ENCODE results near the gene GRIN1. TPM values are rescaled to one million over a fixed set of nuclear protein-coding genes. Genes with fewer than 3 reads are reported as not detected.
"Not testable (repeated sequence)": the region's sequence is repeated elsewhere in the genome, so short reads cannot be mapped to it uniquely, and the experiment has no call there.

The GRIN1 gene
- total RNA-seq, 2 donors from 2014 or later, result not detected

GRCh38 chr9:137123468-137123837, 15.5 kb upstream of the GRIN1 start:
- no peaks in the 10 kb centered on the region for H3K27me3 ChIP-seq (replicated peaks; ENCODE audit: insufficient read depth)
- no peak for ATAC-seq (ENCODE audit: insufficient number of reproducible peaks, low FRiP score, low read depth)

GRCh38 chr9:137123952-137124462, 14.9 kb upstream of the GRIN1 start:
- H3K4me3 ChIP-seq; DNase-seq (ENCODE audit: low spot score); ATAC-seq (ENCODE audit: insufficient number of reproducible peaks, low FRiP score, low read depth); H3K27ac ChIP-seq; H3K27me3 ChIP-seq (replicated peaks; ENCODE audit: insufficient read depth); H3K36me3 ChIP-seq; H3K9me3 ChIP-seq: not testable (repeated sequence)
- H3K4me1 ChIP-seq (ENCODE audit: control insufficient read depth in 1 of 2, low read depth in 2 of 2), result peaks cover 18 to 23% of the 10 kb centered on the region in 2 donors

More at GRCh38 chr9:137123468-137123837, 15.5 kb upstream of the GRIN1 start:
- H3K4me1 ChIP-seq (ENCODE audit: control insufficient read depth in 1 of 2, low read depth in 2 of 2), result peaks cover 14 to 17% of the 10 kb centered on the region in 2 donors
- DNase-seq (ENCODE audit: low spot score), result no peak
- H3K27ac ChIP-seq, result no peak overlapping the region
- no peaks in the 10 kb centered on the region for H3K9me3 ChIP-seq
- TF ChIP-seq CTCF (IDR thresholded peaks at IDR 0.05), result no peak
- no peak overlapping the region for H3K4me3 ChIP-seq
- no peaks in the 10 kb centered on the region for H3K36me3 ChIP-seq

- Histone ChIP-seq H3K36me3 (no peaks in the 10 kb centered on the region), H3K27ac (peak overlapping the region in 1 of 2 donors; percentile 47), H3K27me3 (replicated peaks; ENCODE audit: insufficient read depth) (no peaks in the 10 kb centered on the region), H3K4me3 (peak overlapping the region; percentile 89), H3K9me3 (peaks cover 6% of the 10 kb centered on the region), H3K4me1 (ENCODE audit: control insufficient read depth in 1 of 2, low read depth in 2 of 2) (peaks cover 18 to 33% of the 10 kb centered on the region in 2 donors)
- ATAC-seq (ENCODE audit: insufficient number of reproducible peaks, low FRiP score, low read depth) (no peak), DNase-seq (ENCODE audit: low spot score) (no peak)
- TF ChIP-seq CTCF (IDR thresholded peaks at IDR 0.05), result no peak
Measured at GRCh38 chr9:137126786-137127185, 12.2 kb upstream of the GRIN1 start.

DNA sequence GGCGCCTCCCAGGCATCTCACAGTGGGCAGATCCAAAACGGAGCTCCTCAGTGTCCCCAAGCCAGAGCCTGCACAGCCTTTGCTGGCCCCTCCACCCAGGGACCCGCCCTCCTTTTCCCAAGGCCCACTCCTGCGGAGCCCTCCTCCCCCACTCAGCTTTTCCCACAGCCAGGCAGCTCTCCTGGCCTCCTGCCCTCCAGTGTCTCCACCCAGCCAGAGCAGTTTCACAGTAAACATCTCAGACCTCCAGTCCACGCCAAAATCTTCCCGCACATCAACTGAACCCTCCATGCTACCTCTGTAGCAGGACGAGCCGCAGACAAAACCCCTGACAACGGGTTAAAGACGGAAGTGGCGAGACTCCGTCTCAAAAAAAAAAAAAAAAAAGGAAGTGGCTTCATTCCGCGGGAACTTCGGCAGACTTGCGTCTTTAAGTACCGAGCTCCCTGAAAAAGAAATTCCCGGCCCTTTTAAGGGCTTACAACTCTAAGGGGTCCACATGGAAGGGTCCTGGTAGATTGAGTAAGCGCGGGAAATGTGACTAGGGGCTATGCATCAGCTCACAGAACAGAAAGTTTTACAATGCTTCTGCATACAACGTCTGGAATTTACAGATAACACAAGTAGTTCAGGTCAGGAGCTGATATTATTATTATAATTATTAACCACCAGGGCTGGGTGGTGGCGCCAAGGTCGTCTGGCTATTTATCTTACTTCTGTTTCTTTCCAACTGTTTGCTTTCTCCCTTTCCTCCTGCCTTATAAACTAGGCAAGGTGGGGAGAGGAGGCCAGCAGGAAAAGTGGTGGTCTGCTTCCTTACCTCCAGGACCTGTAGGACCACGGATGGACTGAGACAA, 11.4 kb upstream of the GRIN1 start:
- ATAC-seq (ENCODE audit: insufficient number of reproducible peaks, low FRiP score, low read depth) (no peak), DNase-seq (ENCODE audit: low spot score) (no peak)
- peaks cover 18 to 33% of the 10 kb centered on the region in 2 donors for H3K4me1 ChIP-seq (ENCODE audit: control insufficient read depth in 1 of 2, low read depth in 2 of 2)
- H3K27ac ChIP-seq, result peak overlapping the region; percentile 3 to 47
- peaks cover 6% of the 10 kb centered on the region for H3K9me3 ChIP-seq
- no peaks in the 10 kb centered on the region for H3K36me3 ChIP-seq
- no peak for TF ChIP-seq CTCF (IDR thresholded peaks at IDR 0.05)
- peak overlapping the region; percentile 89 for H3K4me3 ChIP-seq
- H3K27me3 ChIP-seq (replicated peaks; ENCODE audit: insufficient read depth), result no peaks in the 10 kb centered on the region

DNA sequence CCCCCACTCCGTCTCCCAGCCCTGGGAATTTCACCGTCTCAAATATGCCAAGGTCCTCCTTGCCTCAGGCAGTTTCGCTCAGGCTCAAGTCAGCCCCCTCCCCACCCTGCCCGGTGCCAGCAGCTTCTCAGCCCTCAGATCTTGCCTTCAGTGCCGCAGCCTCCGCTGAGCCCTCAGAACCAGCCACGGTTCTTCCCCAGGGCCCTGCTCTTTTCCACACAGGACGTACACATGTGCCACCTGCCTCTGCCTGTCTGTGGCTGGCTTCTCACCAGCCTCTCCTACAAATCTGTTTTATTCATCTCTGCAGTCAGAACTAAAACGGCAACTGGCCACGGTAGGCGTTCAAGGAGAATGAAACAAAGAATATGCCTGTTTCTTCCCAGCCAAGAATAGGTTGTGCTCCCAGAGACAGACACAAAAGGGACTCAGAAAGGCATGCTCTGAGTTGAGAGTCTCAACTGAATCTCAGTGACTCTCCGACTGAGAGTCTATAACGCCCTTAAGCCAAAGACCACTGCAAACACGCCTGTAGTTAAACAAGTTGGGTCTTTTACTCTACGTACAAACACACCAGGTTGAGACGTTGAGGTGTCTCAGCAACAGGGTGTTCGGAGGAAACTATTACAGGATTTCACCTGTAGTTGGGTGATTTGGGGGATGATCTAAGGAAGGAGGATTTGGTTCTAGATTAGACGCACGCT, 10.6 kb upstream of the GRIN1 start:
- no peak for ATAC-seq (ENCODE audit: insufficient number of reproducible peaks, low FRiP score, low read depth)

More for the DNA sequence above, 10.6 kb upstream of the GRIN1 start:
- Histone ChIP-seq H3K27me3 (replicated peaks; ENCODE audit: insufficient read depth) (no peaks in the 10 kb centered on the region), H3K4me1 (ENCODE audit: control insufficient read depth in 1 of 2, low read depth in 2 of 2) (peaks cover 18 to 33% of the 10 kb centered on the region in 2 donors), H3K4me3 (peak overlapping the region; percentile 89), H3K9me3 (peaks cover 6% of the 10 kb centered on the region), H3K27ac (peak overlapping the region in 1 of 2 donors; percentile 47), H3K36me3 (no peaks in the 10 kb centered on the region)
- TF ChIP-seq CTCF (IDR thresholded peaks at IDR 0.05), result no peak
- DNase-seq (ENCODE audit: low spot score), result no peak
